Measurements from ENCODE around the gene UNC79. TPM values are rescaled to one million over a fixed set of nuclear protein-coding genes. Genes with fewer than 3 reads are reported as not detected.

UNC79 gene
- total and polyA plus RNA-seq, 10 of the 15 experiments (the other 5 are each of a cell fraction or from before 2014, with no cell fraction given): 0.04 to 0.29 (median 0.14) TPM

GRCh38 chr14:93643676-93644075 is 212.9 kb downstream of the UNC79 start (continued):
- no peak for TF ChIP-seq IRF3 (IDR thresholded peaks at IDR 0.05)
- no peak for TF ChIP-seq TCF12 (IDR thresholded peaks at IDR 0.05; ENCODE audit: low read depth, low read length)
- no peak for TF ChIP-seq YY1 (IDR thresholded peaks at IDR 0.05; ENCODE audit: low read depth, low read length)
- no peak for TF ChIP-seq NFYA (IDR thresholded peaks at IDR 0.05; ENCODE audit: borderline replicate concordance, low read depth, low read length)
- no peak for TF ChIP-seq ZBTB33 (IDR thresholded peaks at IDR 0.05)
- no peak for TF ChIP-seq JUNB (IDR thresholded peaks at IDR 0.05)
- no peak for TF ChIP-seq MAX (IDR thresholded peaks at IDR 0.05; ENCODE audit: low read depth, low read length)
- TF ChIP-seq WRNIP1 (IDR thresholded peaks at IDR 0.05; ENCODE audit: borderline replicate concordance, low read depth, low read length): no peak
- no peak for TF ChIP-seq MYC (IDR thresholded peaks at IDR 0.05; ENCODE audit: insufficient read depth, insufficient read length, insufficient replicate concordance, low read length, severe bottlenecking)

- ATAC-seq: no peak
- no peak overlapping the region for H3K4me3 ChIP-seq
- H3K4me1 ChIP-seq (ENCODE audit: control insufficient read depth, insufficient read depth, low read length): no peaks in the 10 kb centered on the region
- DNase-seq (ENCODE audit: low read depth, low spot score): no peak
- no peak overlapping the region for H3K4me2 ChIP-seq (ENCODE audit: control insufficient read depth, insufficient read depth)
- H2AFZ ChIP-seq (ENCODE audit: control insufficient read depth, low read depth, low read length): no peak overlapping the region
- whole genome bisulfite sequencing (ENCODE audit: insufficient coverage, insufficient replicate concordance, low lambda C conversion rate, missing lambda C conversion rate): 37% methylated on average over 3 of the region's 3 CpGs
- intact Hi-C loops (cut with micrococcal nuclease; ENCODE audit: unreplicated experiment): no loop called here
- H3K79me2 ChIP-seq (ENCODE audit: control insufficient read depth, insufficient read depth, low read length): no peaks in the 10 kb centered on the region
- in situ Hi-C loops (cut with MboI): no loop called here
- H3K27me3 ChIP-seq (replicated peaks in 1 of 2; ENCODE audit: control insufficient read depth in 2 of 2, insufficient read depth in 2 of 2, low read length in 1 of 2): no peaks in the 10 kb centered on the region
- H3K36me3 ChIP-seq (ENCODE audit: control insufficient read depth in 2 of 2, insufficient read depth in 2 of 2, low read length in 1 of 2): no peaks in the 10 kb centered on the region
- TF ChIP-seq USF1 (IDR thresholded peaks at IDR 0.05; ENCODE audit: borderline replicate concordance, extremely low read length, insufficient read depth, low read depth, low read length) (no peak), NFYA (IDR thresholded peaks at IDR 0.05; ENCODE audit: borderline replicate concordance, low read depth, low read length) (no peak)
- ChIA-PET CTCF (interaction anchor here (1.2 to 2.7 kb wide), 2 partner anchors 10 to 536 kb away, joined by 3 to 12 read pairs; no protein-coding TSS in a partner anchor), POLR2A (no interaction called here), SMC1A (ENCODE audit: uncharacterized antibody, unreplicated experiment) (interaction anchor here (2.2 kb wide), 1 partner anchor 10 kb away, joined by 9 read pairs; no protein-coding TSS in a partner anchor), RAD21 (ENCODE audit: unreplicated experiment) (no interaction called here)
- no peaks in the 10 kb centered on the region; the same call in 2 of the 3 replicates for H3K9me3 ChIP-seq (replicated peaks; ENCODE audit: control insufficient read depth, insufficient read depth, low read length)
- no TSS peak for BruUV-seq (replicated peaks)
- H4K20me1 ChIP-seq (ENCODE audit: control insufficient read depth, insufficient read depth): no peaks in the 10 kb centered on the region
- no peak overlapping the region for H3K27ac ChIP-seq (ENCODE audit: control insufficient read depth, insufficient read depth)
- FAIRE-seq: no peak
- H3K9ac ChIP-seq (ENCODE audit: control insufficient read depth, insufficient read depth, low read length): no peak overlapping the region
Measured at GRCh38 chr14:93645200-93645599, 214.5 kb downstream of the UNC79 start.
